Measurements from ENCODE around the gene QKI.

DNA sequence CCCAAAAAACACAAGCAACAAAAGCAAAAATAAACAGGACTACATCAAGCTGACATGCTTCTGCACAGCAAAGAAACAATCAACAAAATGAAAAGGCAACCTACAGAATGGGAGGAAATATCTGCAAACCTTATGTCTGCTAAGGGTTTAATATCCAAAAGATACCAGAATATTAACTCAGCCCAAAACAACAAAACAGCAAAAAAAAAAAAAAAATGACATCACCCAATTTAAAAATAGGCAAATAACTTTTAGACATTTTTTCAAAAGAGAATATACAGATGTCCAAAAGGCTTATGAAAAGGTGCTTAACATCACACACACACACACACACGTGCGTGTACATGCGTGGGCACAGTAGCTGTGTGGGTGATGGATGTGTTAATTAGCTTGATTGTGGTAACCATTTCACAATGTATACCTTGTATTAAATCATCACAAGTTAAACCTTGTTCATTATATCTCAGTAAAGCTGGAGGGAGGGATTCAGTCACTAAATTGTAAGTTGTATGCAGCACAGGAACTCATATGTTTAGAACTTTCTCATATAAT is 52.4 kb downstream of the QKI start:
- no peak for TF ChIP-seq EZH2 (IDR thresholded peaks at IDR 0.05; ENCODE audit: low read length)
- TF ChIP-seq CTCF (optimal IDR thresholded peaks at IDR 0.05 in 1 of 3, IDR thresholded peaks at IDR 0.05 in 1 of 3, conservative IDR thresholded peaks at IDR 0.05 in 1 of 3; ENCODE audit: extremely low read depth in 1 of 3, insufficient read depth in 2 of 3, low read length in 3 of 3) = no peak

Measured in keratinocyte (primary cell).